Astrocyte (in vitro differentiated cells and primary cell): Measurements from ENCODE around the gene RAD51B. TPM values are rescaled to one million over a fixed set of nuclear protein-coding genes. Genes with fewer than 3 reads are reported as not detected.

Source experiments
- DNase-seq: peaks from one replicate; pipeline ENCODE4 v3.0.0-alpha.2; 2010; ENCODE audit warnings: low read depth
- FAIRE-seq: peaks from 2 replicates; lab custom pipeline; 2011; peaks lifted over from hg19 to GRCh38; lab: Jason Lieb, UNC
- H2AFZ ChIP-seq: 2 replicates; pipeline ENCODE4 v1.6.0; 2012; ENCODE audit warnings: low read depth, low read length, inconsistent platforms
- H3K27ac ChIP-seq: 2 replicates; pipeline ENCODE4 v1.5.1; 2011; ENCODE audit warnings: low read depth, low read length, inconsistent platforms
- H3K27me3 ChIP-seq: 2 replicates; pipeline ENCODE4 v1.6.0; 2011; ENCODE audit warnings: low read length, inconsistent platforms; ENCODE audit not compliant: insufficient read depth
- H3K36me3 ChIP-seq: 2 replicates; pipeline ENCODE4 v1.5.1; 2011; ENCODE audit warnings: low read length, inconsistent platforms; ENCODE audit not compliant: insufficient read depth
- H3K4me1 ChIP-seq: 2 replicates; pipeline ENCODE4 v1.5.1; 2011; ENCODE audit warnings: low read length, inconsistent platforms; ENCODE audit not compliant: insufficient read depth
- H3K4me2 ChIP-seq: 2 replicates; pipeline ENCODE4 v1.6.0; 2012; ENCODE audit warnings: low read length, inconsistent platforms
- H3K4me3 ChIP-seq: 2 replicates; pipeline ENCODE4 v1.5.1; 2011; ENCODE audit warnings: low read depth, mild to moderate bottlenecking, low read length, inconsistent platforms; ENCODE audit not compliant: insufficient read depth
- H3K79me2 ChIP-seq: 2 replicates; pipeline ENCODE4 v1.6.0; 2012; ENCODE audit warnings: mild to moderate bottlenecking, low read length, inconsistent platforms; ENCODE audit not compliant: insufficient read depth
- H3K9ac ChIP-seq: 2 replicates; pipeline ENCODE4 v1.6.0; 2012; ENCODE audit warnings: mild to moderate bottlenecking, low read length, inconsistent platforms
- H3K9me3 ChIP-seq: 2 replicates; pipeline ENCODE4 v1.5.1; 2012; ENCODE audit warnings: low read depth, mild to moderate bottlenecking, low read length, inconsistent platforms; ENCODE audit not compliant: insufficient read depth
- H4K20me1 ChIP-seq: 2 replicates; pipeline ENCODE4 v1.6.0; 2012; ENCODE audit warnings: low read length, inconsistent platforms; ENCODE audit not compliant: insufficient read depth
- H3K27ac Mint-ChIP-seq: one replicate; pipeline ENCODE4 v1.8.0; 2021; ENCODE audit warnings: mild to moderate bottlenecking, mixed read lengths; ENCODE audit not compliant: unreplicated experiment
- H3K27me3 Mint-ChIP-seq: one replicate; pipeline ENCODE4 v1.8.0; 2021; ENCODE audit warnings: low read depth, mixed read lengths; ENCODE audit not compliant: unreplicated experiment
- H3K36me3 Mint-ChIP-seq: one replicate; pipeline ENCODE4 v1.8.0; 2021; ENCODE audit warnings: low read depth, mixed read lengths; ENCODE audit not compliant: unreplicated experiment
- H3K4me1 Mint-ChIP-seq: one replicate; pipeline ENCODE4 v1.8.0; 2021; ENCODE audit warnings: low read depth, mixed read lengths; ENCODE audit not compliant: unreplicated experiment
- H3K4me3 Mint-ChIP-seq: one replicate; pipeline ENCODE4 v1.8.0; 2021; ENCODE audit warnings: mild to moderate bottlenecking, moderate library complexity, mixed read lengths; ENCODE audit not compliant: unreplicated experiment
- H3K9me3 Mint-ChIP-seq: one replicate; pipeline ENCODE4 v1.8.0; 2021; ENCODE audit warnings: mild to moderate bottlenecking, mixed read lengths; ENCODE audit not compliant: unreplicated experiment
- EZH2 ChIP-seq: IDR thresholded peaks from 2 replicates; pipeline ENCODE4 v1.6.1; 2012; ENCODE audit warnings: mild to moderate bottlenecking, low read length, inconsistent platforms; ENCODE audit not compliant: insufficient read depth
- total RNA-seq: library from RNA; stranded (reverse); gene quantifications from 2 replicates; pipeline ENCODE4 v1.2.1, GENCODE V29; 2021
- TF ChIP-seq, protein P1 (sequence below): IDR thresholded peaks from 2 replicates; pipeline ENCODE4 v1.5.1; 2011; ENCODE audit warnings: low read depth, mild to moderate bottlenecking, inconsistent platforms, low read length, moderate library complexity; ENCODE audit not compliant: insufficient read depth

Gene RAD51B
- total RNA-seq, 1 donor from 2014 or later = 10.8 TPM

DNA sequence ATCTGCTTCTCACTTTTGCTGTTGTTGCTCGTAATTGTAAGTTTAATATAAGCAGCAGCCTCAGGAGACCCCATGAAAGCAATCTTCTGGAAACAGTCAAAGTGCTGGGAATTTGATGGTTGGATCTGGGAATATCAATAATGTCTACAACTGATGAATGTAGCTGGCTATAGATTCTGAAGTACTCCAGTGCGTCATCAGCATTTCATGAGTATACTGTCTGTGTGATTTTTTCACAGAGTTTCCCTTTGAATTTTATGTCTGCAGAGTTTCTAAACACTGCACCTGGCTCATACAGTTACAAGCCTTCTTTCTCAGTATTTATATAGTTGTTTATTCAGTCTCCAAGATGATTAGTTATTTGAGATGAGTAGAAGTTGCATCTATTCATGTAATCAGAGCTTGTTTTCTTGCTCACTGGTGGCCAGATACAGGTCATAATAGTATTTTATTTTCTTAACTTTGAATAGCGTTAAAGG lies 222.3 kb downstream of the RAD51B start:
- DNase-seq = no peak
- H3K9ac ChIP-seq = no peak overlapping the region
- Mint-ChIP-seq H3K36me3 (no peaks in the 10 kb centered on the region), H3K4me1 (peaks cover 8% of the 10 kb centered on the region), H3K27me3 (no peaks in the 10 kb centered on the region), H3K4me3 (no peak overlapping the region), H3K9me3 (peaks cover 3% of the 10 kb centered on the region), H3K27ac (no peak overlapping the region)
- H3K79me2 ChIP-seq = no peaks in the 10 kb centered on the region
- no peaks in the 10 kb centered on the region for H3K36me3 ChIP-seq
- H3K27ac ChIP-seq = no peak overlapping the region
- H4K20me1 ChIP-seq = no peaks in the 10 kb centered on the region
- no peak for FAIRE-seq
- no peak overlapping the region for H3K4me3 ChIP-seq
- H2AFZ ChIP-seq = no peak overlapping the region
- no peak overlapping the region for H3K4me2 ChIP-seq
- H3K9me3 ChIP-seq = no peaks in the 10 kb centered on the region
- peaks cover 2% of the 10 kb centered on the region for H3K27me3 ChIP-seq
- no peaks in the 10 kb centered on the region for H3K4me1 ChIP-seq
- no peak for TF ChIP-seq EZH2
- TF ChIP-seq, protein P1, sequence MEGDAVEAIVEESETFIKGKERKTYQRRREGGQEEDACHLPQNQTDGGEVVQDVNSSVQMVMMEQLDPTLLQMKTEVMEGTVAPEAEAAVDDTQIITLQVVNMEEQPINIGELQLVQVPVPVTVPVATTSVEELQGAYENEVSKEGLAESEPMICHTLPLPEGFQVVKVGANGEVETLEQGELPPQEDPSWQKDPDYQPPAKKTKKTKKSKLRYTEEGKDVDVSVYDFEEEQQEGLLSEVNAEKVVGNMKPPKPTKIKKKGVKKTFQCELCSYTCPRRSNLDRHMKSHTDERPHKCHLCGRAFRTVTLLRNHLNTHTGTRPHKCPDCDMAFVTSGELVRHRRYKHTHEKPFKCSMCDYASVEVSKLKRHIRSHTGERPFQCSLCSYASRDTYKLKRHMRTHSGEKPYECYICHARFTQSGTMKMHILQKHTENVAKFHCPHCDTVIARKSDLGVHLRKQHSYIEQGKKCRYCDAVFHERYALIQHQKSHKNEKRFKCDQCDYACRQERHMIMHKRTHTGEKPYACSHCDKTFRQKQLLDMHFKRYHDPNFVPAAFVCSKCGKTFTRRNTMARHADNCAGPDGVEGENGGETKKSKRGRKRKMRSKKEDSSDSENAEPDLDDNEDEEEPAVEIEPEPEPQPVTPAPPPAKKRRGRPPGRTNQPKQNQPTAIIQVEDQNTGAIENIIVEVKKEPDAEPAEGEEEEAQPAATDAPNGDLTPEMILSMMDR = no peak

DNA sequence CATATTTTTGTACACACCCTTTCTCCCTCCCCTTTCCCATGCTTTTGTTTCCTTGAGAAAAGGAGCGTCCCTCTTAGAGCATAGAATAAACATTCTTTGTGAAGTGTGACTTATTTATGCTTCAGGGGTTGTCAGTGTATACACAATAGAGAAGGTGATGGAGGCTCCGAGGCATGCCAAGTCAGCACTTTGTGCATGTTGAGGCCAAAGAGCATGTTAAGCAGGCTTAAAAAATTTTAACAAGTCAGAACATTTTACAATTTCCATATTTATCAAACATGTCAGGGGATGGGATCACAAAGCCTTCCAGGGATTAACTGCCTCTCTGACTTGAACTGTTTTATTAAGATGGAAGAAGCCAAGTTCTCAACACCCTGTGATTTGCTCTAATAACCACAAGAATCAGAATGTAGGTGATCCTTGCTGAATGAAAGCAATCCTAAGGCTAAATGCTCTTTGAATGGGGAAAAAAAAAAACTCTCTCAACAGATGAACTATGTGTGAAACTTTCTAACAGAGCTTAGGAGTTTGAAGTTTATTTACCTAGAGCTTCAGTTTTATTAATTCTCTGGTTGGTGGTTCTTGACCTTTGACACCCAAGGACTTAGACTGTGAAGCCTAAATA lies 223.1 kb downstream of the RAD51B start:
- Mint-ChIP-seq H3K27ac (no peak overlapping the region), H3K27me3 (no peaks in the 10 kb centered on the region), H3K4me3 (no peak overlapping the region), H3K9me3 (peaks cover 1% of the 10 kb centered on the region), H3K36me3 (no peaks in the 10 kb centered on the region), H3K4me1 (peaks cover 8% of the 10 kb centered on the region)
- Histone ChIP-seq H3K79me2 (no peaks in the 10 kb centered on the region), H3K27me3 (peaks cover 2% of the 10 kb centered on the region), H3K4me2 (no peak overlapping the region), H3K9me3 (no peaks in the 10 kb centered on the region), H3K36me3 (no peaks in the 10 kb centered on the region), H3K9ac (no peak overlapping the region), H3K4me1 (no peaks in the 10 kb centered on the region), H3K4me3 (no peak overlapping the region), H4K20me1 (no peaks in the 10 kb centered on the region), H3K27ac (no peak overlapping the region), H2AFZ (no peak overlapping the region)
- FAIRE-seq (no peak), DNase-seq (no peak)
- no peak for TF ChIP-seq EZH2
- TF ChIP-seq, protein P1 = no peak

DNA sequence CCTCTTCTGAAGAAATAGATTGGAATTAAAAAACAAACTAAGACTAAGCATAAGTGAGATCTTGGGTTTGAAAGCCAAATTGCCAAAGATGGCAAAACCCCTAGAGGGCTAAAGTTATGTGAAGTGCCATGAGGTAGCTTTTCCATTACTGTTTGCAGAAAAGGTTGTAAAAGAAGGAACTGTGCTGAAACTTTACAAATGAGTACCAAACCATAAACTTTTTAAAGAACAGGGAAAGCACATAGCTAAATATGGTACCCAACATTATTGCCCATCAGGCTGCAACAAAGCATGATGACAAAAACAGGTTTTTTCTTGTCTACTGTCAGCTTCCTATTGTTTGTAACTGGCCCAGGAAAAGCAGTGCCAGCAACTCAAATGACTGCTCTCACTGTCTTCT lies 224.2 kb downstream of the RAD51B start:
- Histone ChIP-seq H3K27ac (no peak overlapping the region), H3K9ac (no peak overlapping the region)

More for the DNA sequence above, 224.2 kb downstream of the RAD51B start:
- DNase-seq (no peak), FAIRE-seq (no peak)
- H3K36me3 ChIP-seq = no peaks in the 10 kb centered on the region
- Mint-ChIP-seq H3K36me3 (no peaks in the 10 kb centered on the region), H3K4me1 (peaks cover 8% of the 10 kb centered on the region), H3K27me3 (no peaks in the 10 kb centered on the region), H3K9me3 (no peaks in the 10 kb centered on the region), H3K27ac (no peak overlapping the region), H3K4me3 (no peak overlapping the region)
- H3K27me3 ChIP-seq = peaks cover 2% of the 10 kb centered on the region
- no peak overlapping the region for H3K4me3 ChIP-seq
- H3K79me2 ChIP-seq = no peaks in the 10 kb centered on the region
- H2AFZ ChIP-seq = no peak overlapping the region
- no peaks in the 10 kb centered on the region for H4K20me1 ChIP-seq
- no peak for TF ChIP-seq EZH2
- TF ChIP-seq, protein P1 = no peak
- no peaks in the 10 kb centered on the region for H3K4me1 ChIP-seq
- H3K4me2 ChIP-seq = no peak overlapping the region
- H3K9me3 ChIP-seq = no peaks in the 10 kb centered on the region
